MM.1S (cell line): ENCODE measurements around the gene MGAT4D.

ENCODE experiments used
- EZH2phosphoT487 ChIP-seq: fragments of 300-600 bp; sonication (generic); IDR thresholded peaks from 2 replicates; pipeline ENCODE4 v1.6.1; 2018; ENCODE audit warnings: antibody characterized with exemption, low read length
- TF ChIP-seq, protein P1 (sequence below): fragments of 300-600 bp; sonication (generic); IDR thresholded peaks from 2 replicates; pipeline ENCODE4 v1.5.1; 2016; ENCODE audit warnings: antibody characterized with exemption, low read length, mixed read lengths

DNA sequence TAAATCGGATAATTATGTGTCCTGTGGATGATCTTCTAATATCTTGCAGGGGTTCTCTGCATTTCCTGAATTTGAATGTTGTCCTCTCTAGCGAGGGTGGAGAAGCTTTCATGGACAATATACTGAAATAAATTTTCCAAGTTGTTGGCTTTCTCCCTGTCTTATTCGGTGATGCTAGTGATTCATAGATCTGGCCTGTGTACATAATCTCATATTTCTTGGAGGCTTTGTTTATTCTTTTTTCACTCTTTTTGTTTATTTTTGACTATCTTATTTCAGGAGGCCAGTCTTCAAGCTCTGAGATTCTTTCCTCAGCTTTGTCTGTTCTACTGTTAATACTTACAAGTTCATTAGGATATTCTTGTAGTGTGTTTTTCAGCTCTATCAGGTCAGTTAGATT is 49.9 kb downstream of the MGAT4D start:
- TF ChIP-seq, protein P1, sequence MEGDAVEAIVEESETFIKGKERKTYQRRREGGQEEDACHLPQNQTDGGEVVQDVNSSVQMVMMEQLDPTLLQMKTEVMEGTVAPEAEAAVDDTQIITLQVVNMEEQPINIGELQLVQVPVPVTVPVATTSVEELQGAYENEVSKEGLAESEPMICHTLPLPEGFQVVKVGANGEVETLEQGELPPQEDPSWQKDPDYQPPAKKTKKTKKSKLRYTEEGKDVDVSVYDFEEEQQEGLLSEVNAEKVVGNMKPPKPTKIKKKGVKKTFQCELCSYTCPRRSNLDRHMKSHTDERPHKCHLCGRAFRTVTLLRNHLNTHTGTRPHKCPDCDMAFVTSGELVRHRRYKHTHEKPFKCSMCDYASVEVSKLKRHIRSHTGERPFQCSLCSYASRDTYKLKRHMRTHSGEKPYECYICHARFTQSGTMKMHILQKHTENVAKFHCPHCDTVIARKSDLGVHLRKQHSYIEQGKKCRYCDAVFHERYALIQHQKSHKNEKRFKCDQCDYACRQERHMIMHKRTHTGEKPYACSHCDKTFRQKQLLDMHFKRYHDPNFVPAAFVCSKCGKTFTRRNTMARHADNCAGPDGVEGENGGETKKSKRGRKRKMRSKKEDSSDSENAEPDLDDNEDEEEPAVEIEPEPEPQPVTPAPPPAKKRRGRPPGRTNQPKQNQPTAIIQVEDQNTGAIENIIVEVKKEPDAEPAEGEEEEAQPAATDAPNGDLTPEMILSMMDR = no peak
- TF ChIP-seq EZH2phosphoT487 = no peak
